ENCODE data around the gene SVIL. TPM values are rescaled to one million over a fixed set of nuclear protein-coding genes. Genes with fewer than 3 reads are reported as not detected.
"Not testable (repeated sequence)": the region's sequence is repeated elsewhere in the genome, so short reads cannot be mapped to it uniquely, and the experiment has no call there.

Gene SVIL
- total and polyA plus RNA-seq, 2 experiments from 2014 or later = 252 to 412 TPM

DNA sequence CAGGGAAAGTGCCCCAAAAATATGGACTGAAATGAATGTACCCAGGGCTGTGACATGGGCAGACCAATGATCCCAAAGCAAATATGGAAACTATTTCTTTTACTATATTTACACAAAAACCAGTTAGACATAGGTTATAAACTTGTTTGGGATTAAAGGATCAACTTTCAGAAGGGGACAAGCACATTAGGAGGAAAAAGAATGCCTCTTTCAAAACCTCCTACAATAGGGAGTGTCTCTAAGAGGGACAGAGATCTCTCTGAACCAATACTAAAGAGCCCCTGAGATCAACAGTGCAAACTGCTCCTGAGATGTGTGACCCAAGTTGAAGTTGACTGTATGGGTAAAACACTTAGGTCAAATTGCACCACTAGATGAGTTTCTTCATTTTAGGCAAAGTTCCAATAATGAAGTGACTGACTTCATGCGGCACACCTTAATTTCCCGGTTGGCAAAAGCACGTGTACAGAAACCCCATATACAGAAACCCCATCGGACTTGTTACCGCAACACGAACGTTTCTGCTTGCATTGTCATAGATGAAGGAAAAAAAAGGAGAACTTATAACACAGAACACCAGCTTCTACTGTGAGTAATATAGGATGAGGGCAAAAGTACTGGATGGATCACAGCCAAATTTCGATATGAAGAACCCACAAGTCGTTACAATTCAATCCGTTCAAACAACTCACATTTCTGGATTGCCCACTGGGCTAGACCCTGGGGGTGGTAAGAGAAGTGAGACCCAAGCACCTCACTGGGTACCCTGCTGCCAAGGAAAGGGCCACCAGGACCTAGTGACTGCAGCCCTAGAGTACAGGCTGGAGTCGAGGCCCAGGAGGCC is 4.3 kb downstream of the SVIL start:
- peak overlapping the region; percentile 12 for H3K4me3 ChIP-seq
- H3K36me3 ChIP-seq = peaks cover 10% of the 10 kb centered on the region
- DNase-seq (ENCODE audit: low read depth in 1 of 2, low spot score in 1 of 2) = no peak
- peaks cover 48% of the 10 kb centered on the region for H3K4me1 ChIP-seq (ENCODE audit: low read depth)
- TF ChIP-seq, protein P1, sequence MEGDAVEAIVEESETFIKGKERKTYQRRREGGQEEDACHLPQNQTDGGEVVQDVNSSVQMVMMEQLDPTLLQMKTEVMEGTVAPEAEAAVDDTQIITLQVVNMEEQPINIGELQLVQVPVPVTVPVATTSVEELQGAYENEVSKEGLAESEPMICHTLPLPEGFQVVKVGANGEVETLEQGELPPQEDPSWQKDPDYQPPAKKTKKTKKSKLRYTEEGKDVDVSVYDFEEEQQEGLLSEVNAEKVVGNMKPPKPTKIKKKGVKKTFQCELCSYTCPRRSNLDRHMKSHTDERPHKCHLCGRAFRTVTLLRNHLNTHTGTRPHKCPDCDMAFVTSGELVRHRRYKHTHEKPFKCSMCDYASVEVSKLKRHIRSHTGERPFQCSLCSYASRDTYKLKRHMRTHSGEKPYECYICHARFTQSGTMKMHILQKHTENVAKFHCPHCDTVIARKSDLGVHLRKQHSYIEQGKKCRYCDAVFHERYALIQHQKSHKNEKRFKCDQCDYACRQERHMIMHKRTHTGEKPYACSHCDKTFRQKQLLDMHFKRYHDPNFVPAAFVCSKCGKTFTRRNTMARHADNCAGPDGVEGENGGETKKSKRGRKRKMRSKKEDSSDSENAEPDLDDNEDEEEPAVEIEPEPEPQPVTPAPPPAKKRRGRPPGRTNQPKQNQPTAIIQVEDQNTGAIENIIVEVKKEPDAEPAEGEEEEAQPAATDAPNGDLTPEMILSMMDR (IDR thresholded peaks at IDR 0.05; ENCODE audit: low read depth, low read length) = no peak
- H3K27me3 ChIP-seq = no peaks in the 10 kb centered on the region
- H3K27ac ChIP-seq = peak overlapping the region; percentile 55
- no peaks in the 10 kb centered on the region for H3K9me3 ChIP-seq (ENCODE audit: low read depth)

- H3K4me3 ChIP-seq = peak overlapping the region; percentile 13
- TF ChIP-seq, protein P1 (IDR thresholded peaks at IDR 0.05; ENCODE audit: low read depth, low read length) = no peak
- H3K9me3 ChIP-seq (ENCODE audit: low read depth) = no peaks in the 10 kb centered on the region
- H3K27me3 ChIP-seq = no peaks in the 10 kb centered on the region
- peak overlapping the region; percentile 44 for H3K27ac ChIP-seq
- DNase-seq (ENCODE audit: low read depth in 1 of 2, low spot score in 1 of 2) = no peak
- H3K4me1 ChIP-seq (ENCODE audit: low read depth) = peaks cover 46% of the 10 kb centered on the region
- H3K36me3 ChIP-seq = peaks cover 10% of the 10 kb centered on the region
These were observed 5.8 kb downstream of the SVIL start for GRCh38 chr10:29628912-29629526.

DNA sequence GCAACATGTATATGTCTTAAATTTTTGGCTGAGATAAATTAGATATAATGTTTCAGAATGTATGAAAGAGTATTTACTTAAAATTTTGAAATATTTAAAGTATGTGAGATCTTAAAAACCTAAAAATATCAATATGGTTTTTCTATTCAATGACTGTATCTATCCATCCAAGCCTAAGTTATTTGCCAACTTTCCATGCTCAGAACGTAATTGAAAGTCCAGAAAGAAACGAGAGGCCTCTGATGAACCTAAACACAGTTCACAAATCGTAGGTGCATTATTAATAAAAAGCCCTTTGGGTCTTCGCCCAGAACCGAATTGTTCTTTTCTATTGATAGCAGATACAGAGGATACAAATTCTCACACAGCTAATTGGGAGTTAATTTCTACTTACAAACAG is 6.5 kb downstream of the SVIL start:
- H3K4me3 ChIP-seq = peak overlapping the region; percentile 13
- TF ChIP-seq, protein P1 (IDR thresholded peaks at IDR 0.05; ENCODE audit: low read depth, low read length) = no peak
- peak overlapping the region; percentile 44 for H3K27ac ChIP-seq

GRCh38 chr10:29627201-29628132 is 7.3 kb downstream of the SVIL start:
- no peaks in the 10 kb centered on the region for H3K9me3 ChIP-seq (ENCODE audit: low read depth)
- TF ChIP-seq, protein P1 (IDR thresholded peaks at IDR 0.05; ENCODE audit: low read depth, low read length) = no peak
- no peak overlapping the region for H3K27ac ChIP-seq
- peaks cover 10% of the 10 kb centered on the region for H3K36me3 ChIP-seq
- H3K27me3 ChIP-seq = no peaks in the 10 kb centered on the region
- DNase-seq (ENCODE audit: low read depth in 1 of 2, low spot score in 1 of 2) = peak in 1 of 2 donors; percentile 85
- H3K4me1 ChIP-seq (ENCODE audit: low read depth) = peaks cover 54% of the 10 kb centered on the region
- H3K4me3 ChIP-seq = no peak overlapping the region

More for the DNA sequence above, 6.5 kb downstream of the SVIL start:
- H3K9me3 ChIP-seq (ENCODE audit: low read depth) = no peaks in the 10 kb centered on the region
- DNase-seq (ENCODE audit: low read depth in 1 of 2, low spot score in 1 of 2) = no peak
- H3K36me3 ChIP-seq = peaks cover 10% of the 10 kb centered on the region
- H3K27me3 ChIP-seq = no peaks in the 10 kb centered on the region
- H3K4me1 ChIP-seq (ENCODE audit: low read depth) = peaks cover 47% of the 10 kb centered on the region

DNA sequence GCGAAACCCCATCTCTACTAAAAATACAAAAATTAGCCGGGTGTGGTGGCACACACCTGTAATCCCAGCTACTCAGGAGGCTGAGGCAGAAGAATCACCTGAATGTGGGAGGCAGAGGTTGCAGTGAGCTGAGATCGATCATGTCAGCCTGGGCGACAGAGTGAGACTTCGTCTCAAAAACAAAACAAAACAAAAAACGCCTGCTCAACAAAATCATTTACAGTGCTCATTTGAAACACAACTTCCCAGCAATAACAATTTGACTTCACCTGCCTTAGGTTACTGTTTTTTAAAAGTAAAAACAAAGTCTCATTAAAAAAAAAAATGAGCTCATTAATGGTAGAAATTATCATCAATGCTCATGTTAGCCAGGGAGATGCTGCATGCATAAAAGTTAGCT is 10.4 kb downstream of the SVIL start:
- Histone ChIP-seq H3K36me3 (peaks cover 10% of the 10 kb centered on the region), H3K4me1 (ENCODE audit: low read depth) (peaks cover 50% of the 10 kb centered on the region)
- H3K4me3 ChIP-seq; H3K27me3 ChIP-seq; H3K9me3 ChIP-seq (ENCODE audit: low read depth); H3K27ac ChIP-seq; DNase-seq (ENCODE audit: low read depth in 1 of 2, low spot score in 1 of 2): not testable (repeated sequence)
